RWPE1 (cell line): Measurements from ENCODE around the gene MAP1S.
A peak's percentile ranks its signal among the peaks of the same experiment; 100 is the strongest.

Source experiments
- CTCF ChIA-PET: fragments of 350-600 bp; sonication (Branson Sonifier 250); formaldehyde crosslinking; extraction: SDS; loops from one replicate; lab custom pipeline; 2021; lab: Yijun Ruan, JAX
- POLR2A ChIA-PET: fragments of 400-600 bp; formaldehyde crosslinking; extraction: SDS; loops from one replicate; lab custom pipeline; 2020; ENCODE audit warnings: antibody characterized with exemption; ENCODE audit not compliant: low non-redundant PET; lab: Yijun Ruan, JAX
- DNase-seq: peaks from one replicate; pipeline ENCODE4 v3.0.0; 2012; ENCODE audit warnings: low spot score
- H3K27ac ChIP-seq: fragments of 450-650 bp; 2 replicates; pipeline ENCODE4 v1.5.1; 2017
- CTCF ChIP-seq: fragments of 450-650 bp; conservative IDR thresholded peaks from 2 replicates; pipeline ENCODE4 v1.5.1; 2017; ENCODE audit warnings: low read depth, mild to moderate bottlenecking

Gene MAP1S

GRCh38 chr19:17679526-17680229, 39.6 kb upstream of the MAP1S start:
- H3K27ac ChIP-seq, result no peak overlapping the region
- DNase-seq, result no peak
- no peak for TF ChIP-seq CTCF
- ChIA-PET POLR2A (no interaction called here), CTCF (interaction anchor here (0.6 kb wide), 1 partner anchor 230 kb away, joined by 3 read pairs; no protein-coding TSS in a partner anchor)

- ChIA-PET CTCF (interaction anchor here (0.6 kb wide), 1 partner anchor 230 kb away, joined by 3 read pairs; no protein-coding TSS in a partner anchor), POLR2A (no interaction called here)
- H3K27ac ChIP-seq, result no peak overlapping the region
- no peak for TF ChIP-seq CTCF
- DNase-seq, result no peak
These were observed 39.0 kb upstream of the MAP1S start for GRCh38 chr19:17680230-17680722.

GRCh38 chr19:17681505-17682125, 37.7 kb upstream of the MAP1S start:
- TF ChIP-seq CTCF, result no peak
- no peak overlapping the region for H3K27ac ChIP-seq
- peak; percentile 38 for DNase-seq
- CTCF ChIA-PET, result interaction anchor here (0.6 kb wide), 1 partner anchor 49 kb away, joined by 5 read pairs; no protein-coding TSS in a partner anchor
- POLR2A ChIA-PET, result interaction anchor here (0.7 kb wide), 1 partner anchor 212 kb away, joined by 7 read pairs; no protein-coding TSS in a partner anchor

- ChIA-PET CTCF (no interaction called here), POLR2A (interaction anchor here (0.7 kb wide), 1 partner anchor 213 kb away, joined by 7 read pairs; no protein-coding TSS in a partner anchor)
- no peak for TF ChIP-seq CTCF
- H3K27ac ChIP-seq, result no peak overlapping the region
- no peak for DNase-seq
These were observed 37.0 kb upstream of the MAP1S start for GRCh38 chr19:17682273-17682672.

- ChIA-PET CTCF (no interaction called here), POLR2A (no interaction called here)
- H3K27ac ChIP-seq, result no peak overlapping the region
- TF ChIP-seq CTCF, result no peak
- DNase-seq, result no peak
These were observed 36.2 kb upstream of the MAP1S start for GRCh38 chr19:17683078-17683477.

GRCh38 chr19:17684256-17684655, 35.0 kb upstream of the MAP1S start:
- POLR2A ChIA-PET, result no interaction called here

More at GRCh38 chr19:17684256-17684655, 35.0 kb upstream of the MAP1S start:
- CTCF ChIA-PET, result interaction anchor here (0.6 kb wide), 1 partner anchor 1642 kb away, joined by 3 read pairs; no protein-coding TSS in a partner anchor
- H3K27ac ChIP-seq, result no peak overlapping the region
- TF ChIP-seq CTCF, result no peak
- DNase-seq, result no peak
